Uterus (tissue), 4 donors: ENCODE measurements around the gene EIF2B1. TPM values are rescaled to one million over a fixed set of nuclear protein-coding genes. Genes with fewer than 3 reads are reported as not detected.

ENCODE experiments used
- DNase-seq, 2 donors: peaks; one replicate each; pipeline ENCODE4 v3.0.0-alpha.2; 2019 to 2020
- H3K27ac ChIP-seq, 2 donors: fragments of 200-600 bp; sonication (generic); 1 replicate in 1 of 2; 2 replicates in 1 of 2; pipeline ENCODE4 v1.5.1; 2016 to 2018
- H3K27me3 ChIP-seq, 2 donors: fragments of 200-600 bp; sonication (generic); one replicate each; pipeline ENCODE4 v1.5.1; 2018 to 2019; ENCODE audit warnings: control low read depth in 1 of 2
- H3K36me3 ChIP-seq, 2 donors: fragments of 200-600 bp; sonication (generic); one replicate each; pipeline ENCODE4 v1.5.1; 2019; ENCODE audit warnings: control low read depth in 1 of 2
- H3K4me1 ChIP-seq, 2 donors: fragments of 200-600 bp; sonication (generic); one replicate each; pipeline ENCODE4 v1.5.1; 2018 to 2019; ENCODE audit warnings: control low read depth in 1 of 2
- H3K4me3 ChIP-seq, 2 donors: fragments of 200-600 bp; sonication (generic); 1 replicate in 1 of 2; 2 replicates in 1 of 2; pipeline ENCODE4 v1.5.1; 2018 to 2019; ENCODE audit warnings: mild to moderate bottlenecking in 1 of 2
- H3K9me3 ChIP-seq, 2 donors: fragments of 200-600 bp; sonication (generic); one replicate each; pipeline ENCODE4 v1.5.1; 2019; ENCODE audit warnings: control low read depth in 1 of 2
- CTCF ChIP-seq, 4 experiments: fragments of 200-600 bp in 2 of 4; fragments of 450-650 bp in 2 of 4; sonication (generic) in 2 of 4; IDR thresholded peaks; one replicate each; pipeline ENCODE4 v1.5.1; 2016 to 2019; ENCODE audit warnings: antibody characterized with exemption in 4 of 4, mild to moderate bottlenecking in 2 of 4, moderate library complexity in 1 of 4
- POLR2A ChIP-seq, 2 donors: fragments of 450-650 bp; IDR thresholded peaks; one replicate each; pipeline ENCODE4 v1.6.1; 2016; ENCODE audit warnings: antibody characterized with exemption in 2 of 2, mild to moderate bottlenecking in 1 of 2, moderate library complexity in 1 of 2
- intact Hi-C: fragments of 100-400 bp; cut with DNase I; formaldehyde crosslinking; loops from one replicate; pipeline ENCODE4 v1.15.1; 2023; ENCODE audit warnings: low total_unique reads
- total RNA-seq, 4 donors: library from RNA; depleted of rRNA in 3 of 4; stranded (reverse); fragments of >200 nt in 3 of 4; gene quantifications; one replicate each; pipeline versions ENCODE4 v1.1.0 to v1.2.4, GENCODE V29; 2014 to 2023
- donor health status: DM: yes; HTN: yes; CAD: no.

EIF2B1 gene
- total RNA-seq, 4 donors from 2014 or later = 35.1 to 114 (median 66.7) TPM

GRCh38 chr12:123645380-123645779 lies 11.9 kb upstream of the EIF2B1 start:
- Histone ChIP-seq H3K27ac (no peak overlapping the region), H3K4me1 (no peaks in the 10 kb centered on the region), H3K9me3 (no peaks in the 10 kb centered on the region), H3K4me3 (no peak overlapping the region), H3K36me3 (no peaks in the 10 kb centered on the region), H3K27me3 (no peaks in the 10 kb centered on the region)
- no peak for DNase-seq
- intact Hi-C loops = no loop called here
- TF ChIP-seq POLR2A (IDR thresholded peaks at IDR 0.05) (no peak), CTCF (IDR thresholded peaks at IDR 0.05) (no peak)

- Histone ChIP-seq H3K36me3 (no peaks in the 10 kb centered on the region), H3K9me3 (no peaks in the 10 kb centered on the region), H3K27me3 (no peaks in the 10 kb centered on the region), H3K4me1 (no peaks in the 10 kb centered on the region), H3K27ac (no peak overlapping the region), H3K4me3 (no peak overlapping the region)
- no peak for DNase-seq
- intact Hi-C loops = no loop called here
- TF ChIP-seq POLR2A (IDR thresholded peaks at IDR 0.05) (no peak), CTCF (IDR thresholded peaks at IDR 0.05) (no peak)
These were observed 10.4 kb upstream of the EIF2B1 start for GRCh38 chr12:123643911-123644310.

- H3K36me3 ChIP-seq = no peaks in the 10 kb centered on the region
These were observed 666 bp upstream of the EIF2B1 start for GRCh38 chr12:123634142-123634561.

GRCh38 chr12:123621619-123622530 lies 11.6 kb downstream of the EIF2B1 start:
- DNase-seq = no peak
- H3K36me3 ChIP-seq = no peaks in the 10 kb centered on the region
- no peak overlapping the region for H3K4me3 ChIP-seq
- H3K27me3 ChIP-seq = no peaks in the 10 kb centered on the region
- no peak overlapping the region for H3K27ac ChIP-seq
- no peaks in the 10 kb centered on the region for H3K9me3 ChIP-seq
- TF ChIP-seq POLR2A (IDR thresholded peaks at IDR 0.05) = no peak
- TF ChIP-seq CTCF (IDR thresholded peaks at IDR 0.05) = no peak
- intact Hi-C loops = no loop called here
- no peaks in the 10 kb centered on the region for H3K4me1 ChIP-seq

More at GRCh38 chr12:123634142-123634561, 666 bp upstream of the EIF2B1 start:
- TF ChIP-seq CTCF (IDR thresholded peaks at IDR 0.05) (no peak), POLR2A (IDR thresholded peaks at IDR 0.05) (no peak)
- peak overlapping the region; percentile 77 to 84 for H3K27ac ChIP-seq
- H3K27me3 ChIP-seq = no peaks in the 10 kb centered on the region
- no peaks in the 10 kb centered on the region for H3K9me3 ChIP-seq
- H3K4me3 ChIP-seq = peak overlapping the region; percentile 88
- peaks cover 0 to 6% of the 10 kb centered on the region in 2 donors for H3K4me1 ChIP-seq
- intact Hi-C loops = no loop called here
- no peak for DNase-seq

GRCh38 chr12:123621101-123621500 lies 12.4 kb downstream of the EIF2B1 start:
- no peak for DNase-seq
- TF ChIP-seq CTCF (IDR thresholded peaks at IDR 0.05) (no peak), POLR2A (IDR thresholded peaks at IDR 0.05) (no peak)
- Histone ChIP-seq H3K27me3 (no peaks in the 10 kb centered on the region), H3K36me3 (no peaks in the 10 kb centered on the region), H3K9me3 (no peaks in the 10 kb centered on the region), H3K4me1 (no peaks in the 10 kb centered on the region), H3K4me3 (no peak overlapping the region), H3K27ac (no peak overlapping the region)
- intact Hi-C loops = no loop called here
